B cell (primary cell): Measurements from ENCODE around the gene UQCR10.

Experiments
- CTCF ChIP-seq: fragments of 200-600 bp; IDR thresholded peaks from one replicate; pipeline ENCODE4 v1.8.0; 2022; ENCODE audit warnings: antibody characterized with exemption, mild to moderate bottlenecking
- EZH2 ChIP-seq: IDR thresholded peaks from 2 replicates; pipeline ENCODE4 v1.6.1; 2012; ENCODE audit warnings: borderline replicate concordance, low read depth, mild to moderate bottlenecking, moderate library complexity, low read length; ENCODE audit not compliant: insufficient read depth, poor library complexity, severe bottlenecking

GRCh38 chr22:29733362-29734201, 33.6 kb upstream of the UQCR10 start:
- TF ChIP-seq CTCF, result no peak
- no peak for TF ChIP-seq EZH2
